ENCODE results near the gene NSMCE4A. TPM values are rescaled to one million over a fixed set of nuclear protein-coding genes. Genes with fewer than 3 reads are reported as not detected.

Gene NSMCE4A
- total and polyA plus RNA-seq, 2 donors (not counting 3 experiments of a cell fraction or from before 2014, with no cell fraction given) = 36.8 to 51.0 TPM

DNA sequence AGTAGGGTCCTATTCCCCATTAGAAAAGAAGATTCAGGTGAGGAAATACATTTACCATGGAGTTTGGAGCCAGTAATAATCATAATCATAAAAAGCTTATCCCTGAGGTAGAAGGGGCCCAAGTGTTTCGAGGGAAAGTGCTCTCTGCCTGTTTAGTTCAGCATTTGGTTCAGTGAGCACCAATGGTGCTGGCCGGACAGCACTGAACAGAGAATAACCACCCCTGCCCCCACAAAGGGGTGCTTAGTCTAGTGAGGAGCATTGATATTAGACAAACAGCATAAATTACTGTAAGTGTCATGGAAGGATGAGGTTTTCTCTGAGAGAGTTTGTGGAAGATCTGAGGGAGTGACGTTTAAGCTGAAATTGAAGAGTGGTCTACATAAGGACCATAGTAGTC is 25.6 kb downstream of the NSMCE4A start:
- CTCF ChIA-PET = no interaction called here
- FAIRE-seq = no peak
- no peaks in the 10 kb centered on the region for H3K9me1 ChIP-seq (replicated peaks; ENCODE audit: control insufficient read depth, extremely low read depth, insufficient read depth, low read length)
- no peak overlapping the region for H3K9ac ChIP-seq (replicated peaks; ENCODE audit: extremely low read depth, insufficient read depth, low read length)
- H3K4me2 ChIP-seq (ENCODE audit: insufficient read depth, low read length) = no peak overlapping the region
- H2AFZ ChIP-seq (ENCODE audit: low read depth, low read length) = no peak overlapping the region
- no peak overlapping the region for H3K4me3 ChIP-seq (replicated peaks in 1 of 3; ENCODE audit: insufficient read depth in 1 of 3, low read depth in 1 of 3, low read length in 3 of 3)
- POLR2A ChIA-PET = no interaction called here
- intact Hi-C loops (cut with micrococcal nuclease) (no loop called here), dilution Hi-C loops (cut with MboI; ENCODE audit: extremely low pct_ligation_motif_present, low sequenced_read_pairs) (no loop called here)
- DNase-seq (ENCODE audit: low read depth, low spot score) = no peak
- BruUV-seq (replicated peaks) = no TSS peak
- no peaks in the 10 kb centered on the region for H3K27me3 ChIP-seq (ENCODE audit: control insufficient read depth in 2 of 2, insufficient read depth in 2 of 2, low read length in 2 of 2)
- H3K79me2 ChIP-seq (ENCODE audit: control insufficient read depth, insufficient read depth, low read length) = no peaks in the 10 kb centered on the region
- peaks cover 0 to 2% of the 10 kb centered on the region in 2 experiments for H3K36me3 ChIP-seq (ENCODE audit: control insufficient read depth in 2 of 2, extremely low read depth in 1 of 2, insufficient read depth in 2 of 2, low read length in 2 of 2)
- TF ChIP-seq CTCF (IDR thresholded peaks at IDR 0.05; ENCODE audit: extremely low read depth in 1 of 2, insufficient read depth in 1 of 2, low read depth in 1 of 2, low read length in 2 of 2) (no peak), GATA2 (IDR thresholded peaks at IDR 0.05; ENCODE audit: insufficient read depth, insufficient read length, low read depth, low read length) (no peak), JUN (IDR thresholded peaks at IDR 0.05; ENCODE audit: borderline replicate concordance, insufficient read depth, insufficient read length, low read depth) (no peak), MYC (IDR thresholded peaks at IDR 0.05; ENCODE audit: low read depth, low read length) (no peak), EZH2 (IDR thresholded peaks at IDR 0.05; ENCODE audit: borderline replicate concordance, low read depth, low read length, severe bottlenecking) (no peak)
- TF ChIP-seq, protein P1, sequence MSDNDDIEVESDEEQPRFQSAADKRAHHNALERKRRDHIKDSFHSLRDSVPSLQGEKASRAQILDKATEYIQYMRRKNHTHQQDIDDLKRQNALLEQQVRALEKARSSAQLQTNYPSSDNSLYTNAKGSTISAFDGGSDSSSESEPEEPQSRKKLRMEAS (IDR thresholded peaks at IDR 0.05; ENCODE audit: insufficient read depth, insufficient read length) = no peak
- H3K9me3 ChIP-seq (replicated peaks; ENCODE audit: control insufficient read depth, insufficient read depth, low read length) = no peaks in the 10 kb centered on the region
- no peak overlapping the region for H3K27ac ChIP-seq (ENCODE audit: insufficient read depth, low read depth, low read length)
- H3K4me1 ChIP-seq (ENCODE audit: control insufficient read depth, extremely low read depth, insufficient read depth, low read length) = peaks cover 8% of the 10 kb centered on the region
- H4K20me1 ChIP-seq (replicated peaks; ENCODE audit: control insufficient read depth, extremely low read depth, insufficient read depth, low read length) = no peaks in the 10 kb centered on the region

Measured in endothelial cell of umbilical vein (primary cell).